K562 treated with DMSO at 1 percent for 24 hours (cell line): ENCODE data around the gene CLIC4. TPM values are rescaled to one million over a fixed set of nuclear protein-coding genes. Genes with fewer than 3 reads are reported as not detected.

Experiments used
- total RNA-seq: library from RNA; unstranded; fragments of 300-600 nt; gene quantifications from 2 replicates; pipeline ENCODE4 v1.2.3, GENCODE V29; 2022; ENCODE audit warnings: low read depth; ENCODE audit not compliant: insufficient read depth

The CLIC4 gene
- total RNA-seq, result 48.8 and 60.3 TPM in 2 replicates

DNA sequence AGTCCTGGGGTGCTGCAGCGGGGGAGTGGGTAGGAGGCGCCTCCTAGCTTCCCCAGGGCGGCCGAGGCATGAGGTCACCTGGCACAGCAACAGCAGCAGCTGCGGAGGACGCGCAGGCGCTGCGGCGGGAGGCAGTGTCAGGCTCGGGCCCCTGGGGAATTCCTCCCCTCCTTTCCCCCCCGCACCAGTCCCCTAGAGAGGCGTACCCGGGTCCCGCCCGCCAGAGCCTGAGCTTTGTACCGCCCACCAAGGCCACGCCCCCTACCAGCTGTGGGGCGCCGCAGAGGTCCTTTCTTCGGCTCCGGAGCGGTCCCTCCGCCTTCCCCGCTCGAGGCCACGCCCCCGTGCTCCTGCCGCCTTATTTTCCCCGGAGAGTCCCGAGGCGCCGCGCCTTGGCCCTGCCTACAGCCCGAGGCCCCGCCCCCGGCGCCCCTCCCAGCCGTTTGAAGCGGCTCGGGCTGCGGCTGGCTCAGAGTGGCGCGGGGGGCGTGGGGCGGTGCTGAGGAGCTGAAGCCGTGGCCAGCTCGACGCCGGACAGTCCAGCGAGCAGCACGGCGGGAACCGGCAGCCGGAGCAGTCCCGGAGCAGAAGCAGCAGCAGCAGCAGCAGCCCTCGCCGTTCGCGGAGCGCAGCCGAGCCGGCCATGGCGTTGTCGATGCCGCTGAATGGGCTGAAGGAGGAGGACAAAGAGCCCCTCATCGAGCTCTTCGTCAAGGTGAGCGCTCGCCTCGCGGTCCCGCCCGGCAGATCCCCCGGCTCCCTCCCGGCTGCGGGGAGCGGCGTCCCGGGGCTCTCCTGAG lies at the start of gene CLIC4:
Gene CLIC4 (plus strand): TSS at position 537 of the 800 bp plus-strand sequence. CDS start 107 bp downstream, at position 644.

Other genes starting within 250 kb of the CLIC4 start
- 2.0 and 4.3 TPM in 2 replicates for gene RCAN3, start 242.6 kb upstream of the CLIC4 start, total RNA-seq
- gene NCMAP, start 189.4 kb upstream of the CLIC4 start, total RNA-seq, result not detected in 2 replicates
- gene SRRM1, start 102.1 kb upstream of the CLIC4 start, total RNA-seq, result 59.8 and 62.9 TPM in 2 replicates
- 0.50 and 0.54 TPM in 2 replicates for gene RUNX3, start 184.8 kb downstream of the CLIC4 start, total RNA-seq